K562 (cell line): ENCODE data around the gene GULP1. TPM values are rescaled to one million over a fixed set of nuclear protein-coding genes. Genes with fewer than 3 reads are reported as not detected.

Experiments used
- ATAC-seq: fragments of 200-7000 bp; cut with Tn5 transposase; 3 replicates; pipeline ENCODE4 v1.9.1; 2020; ENCODE audit warnings: moderate library complexity
- BruUV-seq: library from RNA; stranded (reverse); fragments of 400-500 nt; replicated peaks from 2 replicates; lab custom pipeline; 2021; lab: Mats Ljungman, UMichigan
- CTCF ChIA-PET: fragments of 300-600 bp; formaldehyde crosslinking; extraction: SDS; loops from one replicate; lab custom pipeline; 2021; ENCODE audit warnings: low intra/inter-chr PET ratio; lab: Yijun Ruan, JAX
- POLR2A ChIA-PET: fragments of 300-600, 350-650 bp; sonication (Branson Sonifier 250); formaldehyde crosslinking; extraction: SDS; loops from one replicate; lab custom pipeline; 2021; ENCODE audit warnings: antibody characterized with exemption, inconsistent platforms; lab: Yijun Ruan, JAX
- DNase-seq, 4 experiments: peaks; one replicate each; pipeline versions ENCODE4 v3.0.0 to v3.0.0-alpha.2; 2011 to 2018; ENCODE audit warnings: low spot score in 3 of 4, mixed read lengths in 3 of 4; ENCODE audit errors: extremely low read depth in 1 of 4
- FAIRE-seq: peaks from 2 replicates; lab custom pipeline; 2011; peaks lifted over from hg19 to GRCh38; lab: Jason Lieb, UNC
- H2AFZ ChIP-seq: 2 replicates; pipeline ENCODE4 v1.6.0; 2011; ENCODE audit warnings: low read depth, low read length, control low read depth, inconsistent platforms
- H3K27ac ChIP-seq: fragments of 200-600 bp; 3 replicates; pipeline ENCODE4 v1.8.0; 2011; ENCODE audit warnings: low read depth, mild to moderate bottlenecking, control low read depth, inconsistent platforms, low read length, moderate library complexity, mixed read lengths; ENCODE audit errors: extremely low read depth
- H3K27me3 ChIP-seq, 2 experiments: fragments of 300-600 bp in 1 of 2; 2 replicates in 1 of 2; 3 replicates in 1 of 2; pipeline versions ENCODE4 v1.6.0 to v1.8.0; 2011; ENCODE audit warnings: inconsistent platforms in 2 of 2, low read length in 2 of 2, mild to moderate bottlenecking in 1 of 2, mixed read lengths in 1 of 2, moderate library complexity in 1 of 2; ENCODE audit not compliant: control insufficient read depth in 2 of 2, insufficient read depth in 2 of 2
- H3K36me3 ChIP-seq: fragments of 300-600 bp; 3 replicates; pipeline ENCODE4 v1.8.0; 2011; ENCODE audit warnings: mild to moderate bottlenecking, low read length, inconsistent platforms; ENCODE audit not compliant: control insufficient read depth, insufficient read depth
- H3K4me1 ChIP-seq, 2 experiments: fragments of 200-600 bp in 1 of 2; replicated peaks in 1 of 2; 2 replicates in 1 of 2; 3 replicates in 1 of 2; pipeline versions ENCODE4 v1.5.1 to v1.8.0; 2011; ENCODE audit warnings: inconsistent platforms in 2 of 2, low read length in 2 of 2, mild to moderate bottlenecking in 1 of 2, mixed read lengths in 1 of 2, moderate library complexity in 1 of 2; ENCODE audit not compliant: control insufficient read depth in 2 of 2, insufficient read depth in 2 of 2
- H3K4me2 ChIP-seq: 2 replicates; pipeline ENCODE4 v1.6.1; 2011; ENCODE audit warnings: low read length, control low read depth, inconsistent platforms, mixed read lengths; ENCODE audit not compliant: insufficient read depth
- H3K4me3 ChIP-seq: fragments of 200-600 bp; sonication (generic), shearing (Covaris generic); 2 replicates; pipeline ENCODE4 v1.5.1; 2016; ENCODE audit warnings: control low read depth, inconsistent platforms
- H3K79me2 ChIP-seq: fragments of 200-600 bp; 3 replicates; pipeline ENCODE4 v1.8.0; 2011; ENCODE audit warnings: low read length, inconsistent platforms; ENCODE audit not compliant: control insufficient read depth, insufficient read depth
- H3K9ac ChIP-seq, 2 experiments: 2 replicates each; pipeline versions ENCODE4 v1.6.0 to v1.6.1; 2011; ENCODE audit warnings: low read depth in 2 of 2, low read length in 2 of 2, control low read depth in 1 of 2, inconsistent platforms in 1 of 2, mild to moderate bottlenecking in 1 of 2, mixed read lengths in 1 of 2; ENCODE audit not compliant: insufficient read depth in 1 of 2
- H3K9me1 ChIP-seq: one replicate; pipeline ENCODE4 v1.6.0; 2011; ENCODE audit warnings: inconsistent platforms, mild to moderate bottlenecking, low read length, moderate library complexity; ENCODE audit not compliant: control insufficient read depth, insufficient read depth
- H3K9me3 ChIP-seq: replicated peaks from 2 replicates; pipeline ENCODE4 v1.5.1; 2011; ENCODE audit warnings: low read depth, low read length, inconsistent platforms; ENCODE audit not compliant: control insufficient read depth, insufficient read depth
- H4K20me1 ChIP-seq: replicated peaks from 2 replicates; pipeline ENCODE4 v1.6.1; 2011; ENCODE audit warnings: low read length, inconsistent platforms, mixed read lengths; ENCODE audit not compliant: control insufficient read depth, insufficient read depth
- ASH1L ChIP-seq: fragments of 450-650 bp; IDR thresholded peaks from 2 replicates; pipeline ENCODE4 v1.6.1; 2018; ENCODE audit warnings: borderline replicate concordance, mild to moderate bottlenecking, low read depth; ENCODE audit not compliant: partially characterized antibody
- BCLAF1 ChIP-seq, 2 experiments: fragments of 450-650 bp in 1 of 2; IDR thresholded peaks; 2 replicates each; pipeline ENCODE4 v1.6.1; 2011 to 2017; ENCODE audit warnings: low read depth in 2 of 2, antibody characterized with exemption in 1 of 2, borderline replicate concordance in 1 of 2, low read length in 1 of 2, mild to moderate bottlenecking in 1 of 2, mixed read lengths in 1 of 2; ENCODE audit not compliant: control insufficient read depth in 1 of 2
- CBX1 ChIP-seq: sonication (generic); IDR thresholded peaks from 2 replicates; pipeline ENCODE4 v1.6.1; 2016; ENCODE audit warnings: antibody characterized with exemption, low read depth, mild to moderate bottlenecking
- CBX2 ChIP-seq: fragments of 200-600 bp; sonication (generic); IDR thresholded peaks from one replicate; pipeline ENCODE4 v1.6.1; 2012; ENCODE audit warnings: mild to moderate bottlenecking, low read length, inconsistent platforms; ENCODE audit not compliant: insufficient read depth, poor library complexity, severe bottlenecking
- CHCHD3 ChIP-seq: fragments of 250-450 bp; sonication (Bioruptor Pico); IDR thresholded peaks from 2 replicates; pipeline ENCODE4 v2.1.2; 2022; ENCODE audit warnings: mild to moderate bottlenecking
- COPS2 ChIP-seq: fragments of 450-650 bp; conservative IDR thresholded peaks from 2 replicates; pipeline ENCODE4 v1.6.1; 2016; ENCODE audit warnings: mild to moderate bottlenecking, moderate library complexity
- DLX4 ChIP-seq: fragments of 250-450 bp; sonication (Bioruptor Pico); IDR thresholded peaks from 2 replicates; pipeline ENCODE4 v1.6.1; 2021; ENCODE audit warnings: mild to moderate bottlenecking
- GTF2A2 ChIP-seq: IDR thresholded peaks from 2 replicates; pipeline ENCODE4 v1.6.1; 2016; ENCODE audit warnings: mild to moderate bottlenecking, missing genetic modification characterization, missing compliant biosample characterization
- KLF6 ChIP-seq: fragments of 250-450 bp; sonication (Bioruptor Pico); IDR thresholded peaks from 2 replicates; pipeline ENCODE4 v1.4.0; 2020; ENCODE audit warnings: mild to moderate bottlenecking, moderate library complexity, borderline replicate concordance
- L3MBTL2 ChIP-seq: fragments of 450-650 bp; IDR thresholded peaks from 2 replicates; pipeline ENCODE4 v1.6.1; 2016; ENCODE audit warnings: mild to moderate bottlenecking, moderate library complexity
- MCM5 ChIP-seq: fragments of 450-650 bp; IDR thresholded peaks from 2 replicates; pipeline ENCODE4 v1.6.1; 2016; ENCODE audit warnings: low read depth
- NCOR1 ChIP-seq: fragments of 450-650 bp; IDR thresholded peaks from 2 replicates; pipeline ENCODE4 v1.6.1; 2016; ENCODE audit warnings: mild to moderate bottlenecking, moderate library complexity
- NUFIP1 ChIP-seq: fragments of 450-650 bp; IDR thresholded peaks from 2 replicates; pipeline ENCODE4 v1.6.1; 2018; ENCODE audit not compliant: partially characterized antibody
- PATZ1 ChIP-seq: fragments of 250-450 bp; sonication (Bioruptor Pico); IDR thresholded peaks from 2 replicates; pipeline ENCODE4 v1.5.0; 2020; ENCODE audit warnings: mild to moderate bottlenecking, borderline replicate concordance
- POLR2B ChIP-seq: fragments of 450-650 bp; IDR thresholded peaks from 2 replicates; pipeline ENCODE4 v1.6.1; 2018; ENCODE audit warnings: low read depth; ENCODE audit not compliant: partially characterized antibody
- TCF7 ChIP-seq: sonication (generic); IDR thresholded peaks from 2 replicates; pipeline ENCODE4 v1.6.1; 2016; ENCODE audit warnings: antibody characterized with exemption, borderline replicate concordance
- ZNF551 ChIP-seq: fragments of 250-450 bp; sonication (Bioruptor Pico); IDR thresholded peaks from 2 replicates; pipeline ENCODE4 v1.5.0; 2021; ENCODE audit warnings: mild to moderate bottlenecking, moderate library complexity
- WGBS: fragments of 100-300 bp; shearing (Covaris generic); methylation state at CpG from one replicate; pipeline ENCODE4 v1.1.6; 2016; ENCODE audit warnings: low coverage, mixed read lengths; ENCODE audit not compliant: insufficient coverage; ENCODE audit errors: missing lambda C conversion rate; 5-methylcytosine and 5-hydroxymethylcytosine counted together
- in situ Hi-C: fragments of 300-500 bp; cut with MboI; formaldehyde crosslinking; loops from 4 replicates; pipeline ENCODE4 v1.15.0; 2018; ENCODE audit warnings: inconsistent platforms, mixed read lengths
- intact Hi-C: fragments of 100-400 bp; cut with micrococcal nuclease; formaldehyde crosslinking; loops from 2 replicates; pipeline ENCODE4 v1.14.2; 2022
- polyA plus RNA-seq, 8 experiments: library from polyadenylated mRNA; depleted of rRNA in 4 of 8; stranded (reverse) in 5 of 8; unstranded in 3 of 8; fragments of >200 nt; fragmentation: Nextera tagmentation in 2 of 8; fragmentation: Illumina TruSeq in 1 of 8; extraction: Ambion mirVana in 2 of 8; extraction: Trizol in 1 of 8; gene quantifications; 2 replicates each; pipeline versions ENCODE4 v1.2.1 to v1.2.3, GENCODE V29; 2011 to 2014; ENCODE audit warnings: inconsistent platforms in 1 of 8, missing spikeins in 1 of 8
- total RNA-seq, 7 experiments: library from RNA; depleted of rRNA in 6 of 7; stranded (reverse); fragments of >200 nt in 6 of 7; fragmentation: Illumina TruSeq in 2 of 7; extraction: Trizol in 2 of 7; gene quantifications; 2 replicates each; pipeline versions ENCODE4 v1.2.1 to v1.2.3, GENCODE V29; 2011 to 2021; ENCODE audit warnings: low replicate concordance in 1 of 7

The GULP1 gene
- total and polyA plus RNA-seq, 9 of the 15 experiments (the other 6 are each of a cell fraction or from before 2014, with no cell fraction given) = 8.5 to 25.3 (median 19.5) TPM

- H3K9ac ChIP-seq = no peak overlapping the region
Observed at GRCh38 chr2:188318161-188318749, 26.6 kb downstream of the GULP1 start.

More at GRCh38 chr2:188318161-188318749, 26.6 kb downstream of the GULP1 start:
- Histone ChIP-seq H3K4me3 (no peak overlapping the region), H3K9me3 (no peaks in the 10 kb centered on the region)
- ATAC-seq = no peak
- FAIRE-seq = no peak
- no peak for DNase-seq
- TF ChIP-seq L3MBTL2 (no peak), ASH1L (no peak), NCOR1 (no peak), PATZ1 (CRISPR knock-in tag) (no peak), BCLAF1 (IDR thresholded peaks at IDR 0.05; ENCODE audit: borderline replicate concordance in 1 of 2, control insufficient read depth in 1 of 2, low read depth in 2 of 2, low read length in 1 of 2) (no peak), TCF7 (no peak), NUFIP1 (no peak), CHCHD3 (no peak), CBX2 (no peak), KLF6 (CRISPR knock-in tag) (no peak), DLX4 (no peak), MCM5 (no peak), ZNF551 (CRISPR knock-in tag) (no peak), POLR2B (no peak), COPS2 (no peak), CBX1 (no peak), GTF2A2 (tag) (no peak)
- TF ChIP-seq, all 486 proteins: peak for 0
- no peaks in the 10 kb centered on the region for H3K9me1 ChIP-seq
- in situ Hi-C loops = no loop called here
- H2AFZ ChIP-seq = no peak overlapping the region
- H3K4me1 ChIP-seq = peaks cover 0 to 6% of the 10 kb centered on the region in 2 experiments; a peak in 2 of 5 replicates
- WGBS = 75% methylated on average over 4 of the region's 4 CpGs
- H3K79me2 ChIP-seq = peaks cover 43% of the 10 kb centered on the region
- H3K27me3 ChIP-seq = no peaks in the 10 kb centered on the region
- H3K27ac ChIP-seq = no peak overlapping the region
- H3K36me3 ChIP-seq = no peaks in the 10 kb centered on the region
- CTCF ChIA-PET = no interaction called here
- BruUV-seq = no TSS peak
- intact Hi-C loops = no loop called here
- POLR2A ChIA-PET = interaction anchor here (1.0 kb wide), 1 partner anchor 10 kb away, joined by 3 read pairs; no protein-coding TSS in a partner anchor
- H3K4me2 ChIP-seq = no peak overlapping the region
- no peaks in the 10 kb centered on the region for H4K20me1 ChIP-seq
